GM13976 (cell line): ENCODE results near the gene NBEA.

Source experiments
- DNase-seq: peaks from one replicate; pipeline ENCODE4 v3.0.0; 2012; ENCODE audit warnings: low spot score
- CTCF ChIP-seq: IDR thresholded peaks from 2 replicates; pipeline ENCODE4 v1.5.1; 2012; ENCODE audit warnings: borderline replicate concordance, mild to moderate bottlenecking; ENCODE audit not compliant: insufficient read depth; ENCODE audit errors: extremely low read depth, missing control alignments, control extremely low read depth
- in situ Hi-C: fragments of 300-500 bp; cut with MboI; formaldehyde crosslinking; loops from one replicate; pipeline ENCODE4 v1.12.0; 2022; ENCODE audit warnings: low sequenced_read_pairs, mixed read lengths, inconsistent platforms; ENCODE audit not compliant: unreplicated experiment

NBEA gene

GRCh38 chr13:35720690-35721554 lies 778.9 kb downstream of the NBEA start:
- TF ChIP-seq CTCF: peak; percentile 64
- DNase-seq: peak; percentile 70
- in situ Hi-C loops: loop anchor here (25.0 kb wide), 1 partner anchor 509 kb away; no protein-coding TSS in a partner anchor
